ENCODE data around the gene ZNF320. TPM values are rescaled to one million over a fixed set of nuclear protein-coding genes. Genes with fewer than 3 reads are reported as not detected.
"Not testable (repeated sequence)": the region's sequence is repeated elsewhere in the genome, so short reads cannot be mapped to it uniquely, and the experiment has no call there.

Gene ZNF320
- total and polyA plus RNA-seq, 10 of the 15 experiments (the other 5 are each of a cell fraction or from before 2014, with no cell fraction given) = 0.48 to 9.3 (median 1.3) TPM

DNA sequence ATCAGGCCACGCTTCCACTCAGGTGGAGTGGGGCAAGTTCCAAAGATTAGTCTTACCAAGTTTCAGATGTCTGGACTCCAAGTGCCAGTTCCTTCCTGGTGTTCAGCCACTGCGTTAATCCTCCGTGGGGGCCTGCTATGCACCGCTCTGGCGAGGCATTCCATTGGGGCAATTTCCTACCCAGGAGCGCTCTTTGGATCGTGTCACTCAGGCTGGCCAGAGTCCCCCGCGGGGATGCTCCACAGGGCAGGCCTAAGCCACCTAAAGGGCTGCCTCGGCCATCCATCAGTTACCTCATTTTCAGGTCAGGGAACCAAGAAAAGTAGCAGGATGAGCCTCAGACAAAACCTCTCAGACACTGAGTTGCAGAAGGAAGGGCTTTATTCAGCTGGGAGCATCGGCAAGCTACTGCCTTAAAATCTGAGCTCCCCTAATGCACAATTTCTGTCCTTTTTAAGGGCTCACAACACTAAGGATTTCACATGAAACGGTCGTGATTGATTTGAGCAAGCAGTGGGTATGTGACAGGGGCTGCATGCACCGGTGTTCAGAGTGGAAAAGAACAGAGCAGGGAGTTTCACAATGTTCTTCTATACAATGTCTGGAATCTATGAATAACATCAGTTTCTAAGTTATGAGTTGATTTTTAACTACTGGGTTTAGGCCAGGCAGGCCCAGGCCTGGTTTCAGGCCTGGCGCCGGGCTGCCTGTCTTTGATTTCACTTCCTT, 6.8 kb upstream of the ZNF320 start:
- H3K79me2 ChIP-seq (ENCODE audit: control insufficient read depth, insufficient read depth, low read length); RAD21 ChIA-PET (ENCODE audit: unreplicated experiment); H3K9ac ChIP-seq (ENCODE audit: control insufficient read depth, insufficient read depth, low read length); intact Hi-C loops (cut with micrococcal nuclease; ENCODE audit: unreplicated experiment); BruUV-seq (replicated peaks); FAIRE-seq; H2AFZ ChIP-seq (ENCODE audit: control insufficient read depth, low read depth, low read length); POLR2A ChIA-PET; H3K4me3 ChIP-seq; H4K20me1 ChIP-seq (ENCODE audit: control insufficient read depth, insufficient read depth); ATAC-seq; H3K36me3 ChIP-seq (ENCODE audit: control insufficient read depth in 2 of 2, insufficient read depth in 2 of 2, low read length in 1 of 2); CTCF ChIA-PET; in situ Hi-C loops (cut with MboI); DNase-seq (ENCODE audit: low read depth, low spot score); H3K4me2 ChIP-seq (ENCODE audit: control insufficient read depth, insufficient read depth); H3K4me1 ChIP-seq (ENCODE audit: control insufficient read depth, insufficient read depth, low read length); H3K27ac ChIP-seq (ENCODE audit: control insufficient read depth, insufficient read depth); SMC1A ChIA-PET (ENCODE audit: uncharacterized antibody, unreplicated experiment); H3K27me3 ChIP-seq (replicated peaks in 1 of 2; ENCODE audit: control insufficient read depth in 2 of 2, insufficient read depth in 2 of 2, low read length in 1 of 2); H3K9me3 ChIP-seq (replicated peaks; ENCODE audit: control insufficient read depth, insufficient read depth, low read length): not testable (repeated sequence)
- WGBS (ENCODE audit: insufficient coverage, insufficient replicate concordance, low lambda C conversion rate, missing lambda C conversion rate) = 90% methylated on average over 14 of the region's 16 CpGs
- TF ChIP-seq MLLT1 (IDR thresholded peaks at IDR 0.05) = peak; percentile 61; the same call in 1 of the 2 replicates

DNA sequence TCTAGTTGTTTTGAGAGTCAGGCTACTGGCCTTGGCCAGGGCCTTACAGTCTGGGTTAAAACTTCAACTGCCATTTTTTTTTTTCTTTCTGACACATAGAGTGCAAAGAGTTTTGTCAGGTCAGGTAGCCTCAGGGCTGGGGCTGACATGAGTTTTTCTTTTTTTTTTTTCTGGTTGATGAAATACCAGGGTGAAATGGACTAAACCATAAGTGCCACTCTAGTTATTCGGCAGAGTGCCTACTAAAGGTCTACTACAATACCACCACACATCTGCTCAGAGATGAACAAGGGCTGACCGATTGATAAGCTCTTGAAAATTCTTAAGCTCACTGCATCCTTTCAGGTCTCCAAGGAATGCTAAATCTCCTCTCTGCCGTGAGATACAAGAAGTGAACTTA, 4.4 kb upstream of the ZNF320 start:
- Histone ChIP-seq H3K4me2 (ENCODE audit: control insufficient read depth, insufficient read depth) (no peak overlapping the region), H3K4me3 (no peak overlapping the region), H4K20me1 (ENCODE audit: control insufficient read depth, insufficient read depth) (no peaks in the 10 kb centered on the region), H3K4me1 (ENCODE audit: control insufficient read depth, insufficient read depth, low read length) (no peaks in the 10 kb centered on the region; the same call in 1 of the 2 replicates), H3K27me3 (replicated peaks in 1 of 2; ENCODE audit: control insufficient read depth in 2 of 2, insufficient read depth in 2 of 2, low read length in 1 of 2) (no peaks in the 10 kb centered on the region), H3K9ac (ENCODE audit: control insufficient read depth, insufficient read depth, low read length) (no peak overlapping the region), H3K9me3 (replicated peaks; ENCODE audit: control insufficient read depth, insufficient read depth, low read length) (peaks cover 2% of the 10 kb centered on the region; the same call in 2 of the 3 replicates), H3K27ac (ENCODE audit: control insufficient read depth, insufficient read depth) (no peak overlapping the region), H2AFZ (ENCODE audit: control insufficient read depth, low read depth, low read length) (no peak overlapping the region), H3K79me2 (ENCODE audit: control insufficient read depth, insufficient read depth, low read length) (no peaks in the 10 kb centered on the region; the same call in 1 of the 2 replicates), H3K36me3 (ENCODE audit: control insufficient read depth in 2 of 2, insufficient read depth in 2 of 2, low read length in 1 of 2) (no peaks in the 10 kb centered on the region; a peak in 1 of 4 replicates)
- ChIA-PET RAD21 (ENCODE audit: unreplicated experiment) (no interaction called here), SMC1A (ENCODE audit: uncharacterized antibody, unreplicated experiment) (no interaction called here), CTCF (no interaction called here), POLR2A (interaction anchor here (1.0 kb wide), 1 partner anchor 10 kb away, joined by 3 read pairs; no protein-coding TSS in a partner anchor)
- BruUV-seq (replicated peaks) = no TSS peak
- no peak for DNase-seq (ENCODE audit: low read depth, low spot score)
- no peak for ATAC-seq
- in situ Hi-C loops (cut with MboI) (no loop called here), intact Hi-C loops (cut with micrococcal nuclease; ENCODE audit: unreplicated experiment) (no loop called here)
- 96% methylated on average over 3 of the region's 3 CpGs for WGBS (ENCODE audit: insufficient coverage, insufficient replicate concordance, low lambda C conversion rate, missing lambda C conversion rate)
- FAIRE-seq = no peak
- TF ChIP-seq SRF (IDR thresholded peaks at IDR 0.05; ENCODE audit: low read depth in 2 of 2, low read length in 2 of 2) (no peak), RBBP5 (conservative IDR thresholded peaks at IDR 0.05) (no peak), YY1 (IDR thresholded peaks at IDR 0.05; ENCODE audit: low read depth, low read length) (no peak), NFYB (IDR thresholded peaks at IDR 0.05; ENCODE audit: insufficient read depth, low read depth, low read length) (no peak), HCFC1 (IDR thresholded peaks at IDR 0.05; ENCODE audit: low read length) (no peak), MLLT1 (IDR thresholded peaks at IDR 0.05) (no peak), GATAD2B (conservative IDR thresholded peaks at IDR 0.05; ENCODE audit: low read depth) (no peak), SIX5 (IDR thresholded peaks at IDR 0.05; ENCODE audit: low read depth, low read length, severe bottlenecking) (no peak), EED (IDR thresholded peaks at IDR 0.05; ENCODE audit: low read depth) (no peak), STAT1 (conservative IDR thresholded peaks at IDR 0.05) (no peak), CHD4 (IDR thresholded peaks at IDR 0.05) (no peak), CBX3 (IDR thresholded peaks at IDR 0.05; ENCODE audit: borderline replicate concordance, low read depth) (no peak), POLR2AphosphoS5 (IDR thresholded peaks at IDR 0.05; ENCODE audit: low read length) (no peak)
- TF ChIP-seq, protein P1, sequence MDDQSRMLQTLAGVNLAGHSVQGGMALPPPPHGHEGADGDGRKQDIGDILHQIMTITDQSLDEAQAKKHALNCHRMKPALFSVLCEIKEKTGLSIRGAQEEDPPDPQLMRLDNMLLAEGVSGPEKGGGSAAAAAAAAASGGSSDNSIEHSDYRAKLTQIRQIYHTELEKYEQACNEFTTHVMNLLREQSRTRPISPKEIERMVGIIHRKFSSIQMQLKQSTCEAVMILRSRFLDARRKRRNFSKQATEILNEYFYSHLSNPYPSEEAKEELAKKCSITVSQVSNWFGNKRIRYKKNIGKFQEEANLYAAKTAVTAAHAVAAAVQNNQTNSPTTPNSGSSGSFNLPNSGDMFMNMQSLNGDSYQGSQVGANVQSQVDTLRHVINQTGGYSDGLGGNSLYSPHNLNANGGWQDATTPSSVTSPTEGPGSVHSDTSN (IDR thresholded peaks at IDR 0.05; ENCODE audit: insufficient replicate concordance, low read depth, low read length) = no peak

Data from GM12878 (cell line).